ENCODE data around the gene SEC14L6.

- TF ChIP-seq, protein P1, sequence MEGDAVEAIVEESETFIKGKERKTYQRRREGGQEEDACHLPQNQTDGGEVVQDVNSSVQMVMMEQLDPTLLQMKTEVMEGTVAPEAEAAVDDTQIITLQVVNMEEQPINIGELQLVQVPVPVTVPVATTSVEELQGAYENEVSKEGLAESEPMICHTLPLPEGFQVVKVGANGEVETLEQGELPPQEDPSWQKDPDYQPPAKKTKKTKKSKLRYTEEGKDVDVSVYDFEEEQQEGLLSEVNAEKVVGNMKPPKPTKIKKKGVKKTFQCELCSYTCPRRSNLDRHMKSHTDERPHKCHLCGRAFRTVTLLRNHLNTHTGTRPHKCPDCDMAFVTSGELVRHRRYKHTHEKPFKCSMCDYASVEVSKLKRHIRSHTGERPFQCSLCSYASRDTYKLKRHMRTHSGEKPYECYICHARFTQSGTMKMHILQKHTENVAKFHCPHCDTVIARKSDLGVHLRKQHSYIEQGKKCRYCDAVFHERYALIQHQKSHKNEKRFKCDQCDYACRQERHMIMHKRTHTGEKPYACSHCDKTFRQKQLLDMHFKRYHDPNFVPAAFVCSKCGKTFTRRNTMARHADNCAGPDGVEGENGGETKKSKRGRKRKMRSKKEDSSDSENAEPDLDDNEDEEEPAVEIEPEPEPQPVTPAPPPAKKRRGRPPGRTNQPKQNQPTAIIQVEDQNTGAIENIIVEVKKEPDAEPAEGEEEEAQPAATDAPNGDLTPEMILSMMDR (optimal IDR thresholded peaks at IDR 0.05 in 1 of 3, IDR thresholded peaks at IDR 0.05 in 1 of 3, conservative IDR thresholded peaks at IDR 0.05 in 1 of 3; ENCODE audit: extremely low read depth in 1 of 3, insufficient read depth in 2 of 3, low read length in 3 of 3), result no peak
- TF ChIP-seq EZH2 (IDR thresholded peaks at IDR 0.05; ENCODE audit: low read length), result no peak
These were observed 35.4 kb downstream of the SEC14L6 start for GRCh38 chr22:30511109-30511508.
